NCI-H2171 (cell line): Measurements from ENCODE around the gene EPN2.

Experiments used
- DNase-seq: peaks from one replicate; lab custom pipeline; 2025; lab: John Stamatoyannopoulos, UW

The EPN2 gene

DNA sequence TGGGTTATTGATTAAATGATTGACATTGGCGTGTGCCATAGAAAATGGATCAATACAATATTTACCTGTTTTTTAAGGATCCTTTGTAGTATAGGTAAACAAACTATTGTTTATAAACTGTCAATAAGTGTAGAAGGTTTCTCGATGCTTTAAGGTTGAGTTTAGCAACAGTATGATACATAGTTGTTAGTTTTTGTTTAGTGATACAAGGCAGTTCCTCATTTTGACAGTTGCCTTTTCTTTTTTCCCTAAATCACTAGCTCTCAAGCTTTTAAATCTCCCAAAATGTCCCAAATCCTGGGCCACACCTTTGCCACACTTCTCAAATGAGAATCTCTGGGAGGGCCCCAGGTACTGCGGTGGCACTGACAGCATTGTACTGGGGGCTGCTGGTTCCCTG is 57.3 kb downstream of the EPN2 start:
- DNase-seq, result no peak

DNA sequence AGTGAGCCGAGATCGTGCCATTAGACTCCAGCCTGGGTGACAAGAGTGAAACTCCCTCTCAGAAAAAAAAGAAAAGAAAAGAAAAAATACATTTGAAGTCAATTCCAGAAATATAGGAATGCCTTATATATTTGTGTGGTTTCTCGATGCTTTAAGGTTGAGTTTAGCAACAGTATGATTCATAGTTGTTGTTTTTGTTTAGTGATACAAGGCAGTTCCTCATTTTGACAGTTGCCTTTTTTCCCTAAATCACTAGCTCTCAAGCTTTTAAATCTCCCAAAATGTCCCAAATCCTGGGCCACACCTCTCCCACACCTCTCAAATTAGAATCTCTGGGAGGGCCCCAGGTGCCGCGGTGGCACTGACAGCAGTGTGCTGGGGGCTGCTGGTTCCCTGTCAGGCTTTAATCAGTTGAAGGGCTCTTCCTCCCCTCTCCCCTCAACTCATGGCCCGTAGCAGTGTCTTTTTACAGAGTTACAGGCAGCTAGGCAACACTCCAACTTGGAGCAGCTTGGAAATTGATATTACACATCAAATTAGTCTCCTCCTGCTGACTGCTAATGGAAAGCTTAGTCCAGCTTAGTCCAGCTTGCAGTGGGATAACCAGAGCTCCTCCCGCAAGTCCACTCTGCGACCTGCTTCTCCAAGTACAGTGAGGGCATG is 58.4 kb downstream of the EPN2 start:
- no peak for DNase-seq

DNA sequence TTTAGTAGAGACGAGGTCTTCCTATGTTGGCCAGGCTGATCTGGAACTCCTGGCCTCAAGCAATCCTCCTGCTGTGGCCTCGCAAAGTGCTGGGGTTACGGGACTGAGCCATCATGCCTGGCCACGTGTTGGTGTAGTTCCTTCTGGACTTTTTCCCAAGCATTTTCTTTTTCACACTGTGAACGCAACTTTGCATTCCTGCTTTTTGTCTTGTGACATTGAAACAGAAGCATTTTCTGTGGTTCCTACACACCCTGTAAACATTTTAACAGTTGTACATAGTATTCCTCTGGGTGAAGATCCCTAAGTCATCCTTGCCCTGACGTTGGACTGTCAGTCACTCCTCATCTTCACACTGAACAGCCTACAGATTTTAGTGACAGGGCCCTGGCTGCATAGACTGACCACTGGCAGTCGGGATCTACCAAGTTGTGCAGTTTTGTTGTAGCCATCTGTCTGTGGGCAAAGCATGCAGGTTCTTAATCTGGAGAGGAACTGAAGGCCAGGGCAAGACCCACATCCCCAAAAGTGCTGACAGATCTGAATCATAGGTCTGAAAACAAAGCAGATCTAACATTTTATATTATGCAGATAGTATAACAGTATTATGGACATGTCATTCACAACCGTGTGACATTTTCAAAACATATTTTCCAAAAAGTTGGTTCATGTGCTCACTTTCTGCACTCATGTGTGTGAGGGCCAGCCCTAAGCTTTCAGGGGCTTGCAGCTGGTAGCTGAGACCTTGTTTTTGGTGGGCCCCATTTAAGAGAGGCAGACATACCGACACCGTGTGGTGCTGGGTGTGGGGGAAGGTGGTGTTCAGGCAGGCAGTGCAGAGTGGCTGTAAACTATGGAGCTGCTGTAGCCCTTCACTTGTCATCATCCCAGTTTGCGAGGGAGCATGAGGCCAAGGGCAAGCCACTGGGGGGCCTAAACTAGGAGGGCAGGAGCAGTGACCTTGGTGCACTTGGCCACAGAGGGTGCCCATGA is 59.9 kb downstream of the EPN2 start:
- DNase-seq, result no peak

DNA sequence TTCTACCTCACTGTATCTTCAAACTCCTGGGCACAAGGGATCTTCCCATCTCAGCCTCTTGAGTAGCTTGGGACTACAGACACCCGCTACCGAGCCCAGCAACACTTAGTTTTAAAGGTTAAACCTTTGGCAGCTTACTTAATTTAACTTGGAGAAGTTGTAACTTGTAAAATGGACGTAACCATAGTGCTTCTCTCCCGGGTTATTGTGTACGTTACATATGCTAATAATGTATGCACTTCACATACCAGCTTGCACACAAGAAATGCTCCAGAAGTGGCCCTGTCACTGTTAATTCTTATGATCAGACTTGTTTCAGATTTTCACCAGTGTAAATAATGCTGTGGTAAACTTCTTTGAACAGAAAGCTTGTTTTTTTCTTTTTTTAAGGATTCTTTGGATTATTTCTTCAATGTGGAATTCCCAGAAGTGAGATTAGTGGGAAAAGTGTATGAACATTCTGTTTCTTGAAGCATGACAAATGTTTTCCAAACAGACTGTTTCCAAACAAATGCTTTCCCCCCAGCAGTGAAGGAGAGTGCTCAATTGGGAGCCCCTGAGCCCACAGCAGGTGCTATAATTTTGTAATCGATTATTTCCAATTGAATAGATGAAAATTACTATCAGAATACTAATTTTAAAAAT is 61.5 kb downstream of the EPN2 start:
- no peak for DNase-seq

DNA sequence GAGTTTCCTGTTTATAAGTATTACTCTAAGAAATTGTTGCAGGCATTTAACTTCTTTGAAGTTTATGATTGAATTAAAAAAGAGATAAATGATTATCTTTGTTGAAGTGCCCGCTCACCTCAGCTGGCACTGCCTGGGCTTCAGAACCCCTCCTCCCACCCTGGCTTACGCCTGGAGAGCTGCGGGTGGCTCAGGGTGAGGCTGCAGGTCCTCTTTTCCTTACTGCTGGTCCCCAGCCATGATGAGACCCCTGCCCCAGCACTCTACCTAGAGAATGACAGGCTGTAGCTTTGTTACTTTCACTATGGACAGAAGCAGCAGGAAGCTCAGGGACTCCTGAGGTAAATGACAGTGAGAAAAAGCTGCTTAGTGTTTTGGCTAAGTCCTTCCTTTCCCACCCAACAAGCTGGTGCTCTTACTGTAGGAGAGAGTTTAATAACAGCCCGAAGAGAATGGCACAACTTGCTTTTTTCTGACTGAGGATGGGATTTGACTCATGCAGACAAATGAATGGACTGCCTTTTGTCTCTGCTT is 62.1 kb downstream of the EPN2 start:
- DNase-seq, result no peak

DNA sequence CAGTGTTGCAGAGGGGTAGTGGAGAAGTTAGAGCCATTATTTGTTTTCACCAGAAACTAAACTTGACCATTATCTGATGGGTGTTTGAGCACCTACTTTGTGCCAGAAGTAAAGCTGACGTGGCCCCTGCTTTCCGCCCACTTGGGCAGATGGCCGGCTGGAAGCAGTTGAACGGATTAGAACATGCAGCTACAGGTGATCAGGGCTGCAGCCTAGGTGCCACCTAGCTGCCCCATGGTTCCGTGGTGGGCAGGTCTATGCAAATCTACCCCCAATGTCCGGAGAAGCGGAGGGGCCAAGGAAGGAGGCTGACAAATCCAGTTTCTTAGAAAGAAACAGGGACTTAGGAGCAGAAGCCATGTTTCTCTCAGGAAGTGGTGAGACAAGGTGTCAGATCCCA is 62.7 kb downstream of the EPN2 start:
- DNase-seq, result no peak

DNA sequence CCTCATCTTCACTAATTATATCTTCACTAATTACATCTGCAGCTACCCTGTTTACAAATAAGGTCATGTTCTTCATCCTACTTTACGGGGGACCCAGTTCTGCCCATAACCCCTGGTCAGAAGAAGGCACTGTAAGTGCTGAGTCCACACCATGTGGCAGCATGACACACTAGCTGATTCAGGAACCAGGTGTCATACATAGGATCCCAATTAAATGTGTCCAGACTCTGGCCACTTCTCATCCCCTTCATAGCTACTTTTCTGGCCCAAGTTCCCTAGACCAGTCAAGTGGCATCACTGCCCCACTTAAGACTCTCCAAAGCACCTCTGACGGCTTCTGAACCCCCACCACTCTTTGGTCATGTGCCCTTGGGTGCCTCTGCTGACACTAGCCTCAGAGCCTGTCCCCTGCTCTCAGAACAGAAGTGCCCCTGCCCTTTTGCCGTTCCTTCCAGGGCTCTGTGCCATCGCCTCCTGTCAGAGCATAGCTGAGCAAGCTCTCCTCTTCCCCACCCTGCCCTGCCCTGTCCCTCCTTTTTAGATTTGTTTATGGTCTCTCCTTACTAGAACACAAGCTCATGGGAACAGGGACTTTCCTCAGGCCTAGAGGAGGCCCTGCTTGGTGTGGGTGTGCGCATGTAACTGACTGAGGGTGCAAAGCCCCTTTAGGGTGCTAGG is 64.2 kb downstream of the EPN2 start:
- no peak for DNase-seq

DNA sequence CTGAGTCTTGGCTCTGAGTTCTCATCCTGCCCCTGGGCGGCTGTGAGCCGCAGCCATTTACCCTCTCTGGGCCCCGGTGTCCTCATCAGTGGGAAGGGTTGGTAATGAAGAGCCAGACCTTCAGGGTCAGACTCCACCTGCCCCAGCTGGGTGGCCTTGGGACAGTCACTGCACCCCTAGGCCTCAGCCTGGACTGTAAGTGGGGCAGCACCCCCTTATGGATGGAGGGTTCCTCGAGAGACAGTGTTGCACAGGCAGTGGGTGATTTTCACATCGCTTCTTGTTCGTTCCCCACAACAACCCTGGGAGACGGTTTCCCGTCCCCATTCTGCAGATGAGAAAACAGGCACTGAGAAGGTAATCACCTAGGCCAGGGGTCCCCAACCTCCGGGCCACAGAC is 64.8 kb downstream of the EPN2 start:
- DNase-seq, result no peak

DNA sequence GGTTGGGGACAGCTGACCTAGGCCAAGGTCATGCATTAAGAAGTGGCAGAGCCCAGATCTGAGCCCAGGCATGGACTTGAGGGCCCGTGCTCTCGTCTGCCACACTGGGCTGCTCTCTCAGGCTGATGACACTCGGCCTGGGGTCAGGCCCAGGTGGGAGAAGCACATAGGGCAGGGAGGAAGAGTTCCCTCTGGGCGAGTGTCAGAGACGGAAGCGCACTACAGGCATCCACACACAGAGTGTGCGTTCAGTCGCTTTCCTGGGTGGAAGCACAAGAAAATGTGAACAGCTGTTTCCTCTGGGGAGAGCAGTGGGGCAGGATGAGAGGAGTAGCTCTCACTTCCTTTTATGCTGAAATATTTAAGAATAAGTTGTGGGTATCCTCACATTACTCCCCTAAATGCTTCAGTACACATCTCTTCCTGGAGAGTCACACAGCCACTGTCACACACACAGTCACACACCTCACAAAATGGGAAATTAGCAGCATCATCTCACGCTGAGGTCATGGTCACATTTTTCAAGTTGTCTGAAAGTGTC is 65.7 kb downstream of the EPN2 start:
- no peak for DNase-seq

DNA sequence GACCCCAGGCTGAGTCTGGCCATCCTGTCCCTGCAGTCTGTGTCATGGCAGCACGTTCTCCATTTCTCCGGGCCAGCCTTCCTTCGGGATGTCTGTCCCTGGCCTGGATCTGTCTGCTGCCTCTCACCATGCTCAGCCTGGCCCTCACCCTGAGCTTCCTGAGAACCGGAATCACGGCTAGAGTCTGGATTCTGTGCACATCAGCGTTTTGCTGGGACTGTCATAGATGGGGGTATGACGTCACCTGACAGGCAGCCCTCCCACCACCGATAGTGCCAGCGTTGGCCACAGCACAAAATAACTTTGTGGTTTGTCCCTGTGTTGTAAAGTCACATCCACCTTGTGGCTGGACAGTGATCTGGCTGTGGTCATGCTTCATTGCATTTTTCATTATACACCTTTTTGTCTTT is 66.2 kb downstream of the EPN2 start:
- DNase-seq, result no peak

DNA sequence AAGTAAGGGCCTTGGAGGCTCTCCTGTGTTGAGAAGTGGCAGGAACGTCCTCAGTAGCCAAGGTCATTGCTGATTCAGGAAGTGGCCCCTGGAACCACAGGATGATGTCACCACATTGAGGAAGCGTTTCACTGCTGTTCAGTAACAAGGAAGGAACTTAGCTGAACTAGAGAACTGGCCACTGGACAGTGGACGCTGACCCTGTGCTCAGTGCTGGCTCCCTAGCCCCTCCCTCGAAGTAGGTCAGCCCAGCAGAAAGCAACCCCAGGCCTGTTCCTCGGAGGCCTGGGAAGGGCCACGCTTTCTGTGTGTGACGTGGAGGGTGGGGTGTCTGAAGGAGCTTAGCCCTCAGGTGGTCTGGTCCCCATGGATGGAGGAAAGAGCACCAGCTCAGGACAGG is 67.0 kb downstream of the EPN2 start:
- no peak for DNase-seq

DNA sequence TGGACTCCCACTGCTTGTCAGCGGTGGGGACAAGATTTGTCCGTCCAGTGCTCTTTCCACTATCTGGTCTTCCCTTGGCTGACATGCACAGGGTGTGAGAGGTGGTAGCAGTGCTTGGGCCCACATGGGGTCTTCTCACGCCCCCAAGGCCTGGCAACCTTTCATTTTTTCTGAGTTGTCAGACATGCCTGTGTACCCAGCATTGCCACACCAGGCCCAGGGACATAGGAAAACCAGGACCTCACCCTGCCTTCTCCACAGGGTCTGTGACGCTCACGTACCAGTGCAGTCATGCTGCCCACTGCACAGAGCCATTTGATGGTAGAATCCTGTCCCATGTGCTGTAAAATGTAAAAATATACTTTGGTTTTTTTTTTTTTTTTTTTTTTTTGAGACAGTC is 67.6 kb downstream of the EPN2 start:
- no peak for DNase-seq

DNA sequence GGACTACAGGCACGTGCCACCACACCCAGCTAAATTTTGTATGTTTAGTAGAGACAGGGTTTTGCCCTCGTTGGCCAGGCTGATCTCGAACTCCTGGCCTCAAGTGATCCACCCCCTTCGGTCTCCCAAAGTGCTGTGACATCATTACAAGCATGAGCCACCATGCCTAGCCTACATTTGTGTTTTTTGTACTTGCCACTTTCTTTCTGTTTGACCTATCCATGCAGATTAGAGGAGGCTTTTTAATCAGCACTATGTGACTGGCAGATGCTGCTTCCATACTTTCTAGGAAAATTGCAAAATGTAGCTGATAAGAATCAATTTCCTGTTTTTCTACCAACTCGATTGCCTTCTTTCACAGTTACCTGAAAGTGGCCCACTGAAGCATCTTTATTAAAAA is 68.1 kb downstream of the EPN2 start:
- DNase-seq, result no peak

DNA sequence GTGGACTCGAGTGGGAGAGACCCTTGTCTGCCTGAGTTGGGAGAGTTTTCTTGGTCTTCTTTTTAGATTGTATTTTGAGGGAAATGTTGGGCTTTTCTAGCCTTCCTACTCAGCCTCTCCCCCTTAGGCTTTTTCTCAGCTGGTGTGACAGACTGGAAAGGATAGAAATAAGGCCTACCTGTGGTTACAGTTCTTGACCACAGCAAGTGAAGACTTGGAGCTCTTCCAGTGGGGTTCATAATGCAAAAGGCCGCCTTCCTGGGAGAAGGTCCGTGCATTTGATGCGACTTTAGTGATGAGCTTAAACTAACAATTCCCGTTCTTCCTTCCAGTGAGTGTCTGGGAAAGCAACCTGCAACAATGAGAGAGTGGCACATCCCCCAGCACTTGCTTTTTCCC is 68.6 kb downstream of the EPN2 start:
- no peak for DNase-seq

DNA sequence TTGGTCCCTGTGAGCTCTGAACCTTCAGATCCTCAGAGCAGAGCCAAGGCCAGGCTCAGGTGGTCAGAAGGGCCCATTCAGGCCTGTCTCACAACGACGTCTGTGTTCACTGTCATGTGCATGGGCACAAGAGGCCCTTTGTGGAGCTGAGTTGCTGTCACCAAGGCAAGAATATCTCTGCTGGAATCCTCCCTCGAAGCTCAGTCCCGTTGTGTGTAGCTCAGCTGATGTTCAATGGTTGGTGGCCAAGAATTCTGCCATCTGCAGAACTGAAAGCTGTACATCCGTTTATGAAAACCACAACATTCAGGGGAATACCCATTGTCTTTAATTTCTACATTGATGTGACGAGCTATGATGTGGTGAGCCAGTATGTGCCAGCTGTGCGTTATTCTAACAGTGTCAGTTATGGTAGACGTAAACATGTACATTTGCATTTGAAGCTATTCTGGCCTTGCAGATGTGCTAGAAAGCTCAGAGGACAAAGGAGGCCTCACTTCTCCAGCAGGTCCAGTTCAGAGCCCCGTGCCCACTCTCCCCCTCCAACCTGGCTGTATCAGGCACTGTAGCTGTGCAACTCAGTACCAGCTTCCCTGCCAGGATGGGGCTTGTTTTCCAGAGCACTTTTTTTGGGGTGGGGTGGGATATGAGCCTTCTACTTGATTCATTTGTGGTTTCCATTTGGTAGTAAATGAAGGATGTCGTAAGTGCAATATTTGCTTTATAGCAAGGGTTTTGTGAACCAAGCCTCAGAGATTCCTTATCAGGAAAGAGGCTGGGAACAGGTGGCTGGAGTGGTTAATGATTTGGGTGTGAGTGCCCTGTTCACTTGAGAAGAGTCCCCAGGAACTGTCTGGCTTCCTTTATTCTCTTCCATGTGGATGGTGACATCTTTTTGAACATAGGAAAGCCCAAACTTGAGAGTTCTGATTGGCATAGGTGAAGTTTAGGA is 69.3 kb downstream of the EPN2 start:
- no peak for DNase-seq

DNA sequence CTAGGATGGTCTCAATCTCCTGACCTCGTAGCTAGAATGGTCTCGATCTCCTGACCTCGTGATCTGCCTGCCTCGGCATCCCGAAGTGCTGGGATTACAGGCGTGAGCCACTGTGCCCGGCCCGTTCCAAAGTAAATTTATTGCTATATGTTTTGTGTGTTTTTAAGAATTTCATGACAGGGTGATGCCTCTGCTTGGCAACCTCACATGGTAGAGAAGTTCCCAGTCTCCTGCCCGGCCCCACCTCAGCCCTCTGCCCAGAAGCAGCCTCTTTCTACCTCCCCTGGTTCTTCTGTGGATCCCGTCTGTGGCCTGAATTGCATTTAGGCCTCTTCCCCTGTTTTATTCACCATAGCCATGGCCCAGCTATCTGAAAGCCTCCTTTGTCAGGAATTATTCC is 70.4 kb downstream of the EPN2 start:
- DNase-seq, result no peak

DNA sequence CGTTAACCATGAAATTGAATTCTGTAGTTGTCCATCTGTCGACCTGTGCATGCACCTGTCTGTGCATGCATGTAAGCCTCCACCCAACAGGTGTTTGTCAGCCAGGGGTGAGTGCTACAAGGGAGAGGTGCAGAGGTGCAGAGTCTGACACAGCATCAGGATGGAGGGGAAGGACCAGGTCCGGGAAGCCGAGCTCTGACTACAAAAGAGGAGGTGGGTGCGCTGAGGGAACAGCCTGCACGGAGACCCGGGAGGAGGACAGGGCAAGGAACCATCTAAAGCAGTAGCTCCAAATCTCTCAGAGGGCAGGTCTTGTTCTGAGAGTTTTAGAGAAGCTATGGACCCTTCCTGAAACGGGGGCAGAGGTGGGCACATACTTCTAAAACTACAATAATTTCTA is 71.2 kb downstream of the EPN2 start:
- DNase-seq, result peak; percentile 58

DNA sequence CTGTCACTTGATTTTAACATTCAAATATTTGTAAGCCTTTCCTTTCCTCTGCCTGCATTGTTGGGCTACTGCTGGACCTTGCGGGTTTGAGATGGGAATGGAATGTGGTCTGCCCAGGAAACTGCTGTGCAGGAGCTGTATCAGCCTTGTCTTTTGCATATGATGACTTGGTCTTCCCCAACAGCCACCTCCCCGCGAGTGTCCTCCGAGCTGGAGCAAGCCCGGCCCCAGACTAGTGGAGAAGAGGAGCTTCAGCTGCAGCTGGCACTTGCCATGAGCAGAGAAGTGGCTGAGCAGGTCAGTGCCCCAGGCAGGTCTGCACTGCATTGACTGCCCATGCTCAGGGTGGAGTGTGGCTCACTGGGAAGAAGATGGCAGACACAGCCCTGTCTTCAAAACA is 72.5 kb downstream of the EPN2 start:
- DNase-seq, result no peak

DNA sequence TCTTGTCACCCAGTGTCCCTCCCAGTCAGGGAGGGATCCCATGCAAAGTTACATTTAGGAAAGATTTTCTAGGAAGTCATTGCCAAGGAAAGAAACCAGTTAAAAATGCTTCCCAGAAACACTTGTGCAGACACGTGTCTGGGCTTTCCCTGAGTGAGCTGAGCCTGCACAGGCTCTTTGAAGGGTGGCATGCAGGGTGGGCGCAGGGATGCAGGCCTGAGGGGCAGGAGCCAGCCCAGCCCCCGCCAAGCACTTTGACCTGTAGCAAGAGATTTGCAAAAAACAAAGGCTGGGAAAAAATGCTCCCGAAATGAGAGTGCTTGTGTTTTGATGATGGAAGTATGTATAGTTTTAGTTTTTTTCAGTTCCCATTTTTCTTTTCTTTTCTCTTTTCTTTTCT is 73.0 kb downstream of the EPN2 start:
- DNase-seq, result no peak

DNA sequence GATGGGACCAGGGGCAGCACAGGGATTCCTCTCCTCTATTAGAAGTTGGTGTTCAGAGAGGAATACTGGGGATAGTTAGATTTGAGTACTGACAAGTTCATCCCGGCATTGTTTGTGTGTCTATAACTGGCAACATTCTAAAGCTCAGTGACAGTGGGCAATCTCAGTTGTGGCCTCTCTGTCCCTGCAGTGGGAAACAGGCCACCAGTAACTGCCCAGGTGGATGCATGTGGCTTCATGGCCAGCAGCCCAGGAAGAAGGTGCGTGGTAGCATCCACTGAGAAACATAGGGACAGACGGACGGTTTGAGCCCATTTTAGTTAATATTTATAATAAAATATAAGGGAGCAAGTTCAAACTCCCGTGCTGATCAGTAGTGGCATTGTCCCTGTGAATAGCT is 73.8 kb downstream of the EPN2 start:
- DNase-seq, result no peak
